Astrocyte of the spinal cord (primary cell): Measurements from ENCODE around the gene ITPRID1.

Experiments used
- DNase-seq: peaks from one replicate; pipeline ENCODE4 v3.0.0; 2011; ENCODE audit warnings: low read depth, low spot score
- H3K4me3 ChIP-seq: 2 replicates; pipeline ENCODE4 v1.5.1; 2011; ENCODE audit warnings: low read depth, mild to moderate bottlenecking, low read length, moderate library complexity
- CTCF ChIP-seq: IDR thresholded peaks from 2 replicates; pipeline ENCODE4 v1.5.1; 2012; ENCODE audit warnings: low read depth, mild to moderate bottlenecking, low read length, inconsistent platforms
- in situ Hi-C: cut with HindIII; loops from 2 replicates; pipeline ENCODE4 v1.10.0; 2017; ENCODE audit warnings: low sequenced_read_pairs

ITPRID1 gene

GRCh38 chr7:31490796-31491314, 23.0 kb upstream of the ITPRID1 start:
- no peak overlapping the region for H3K4me3 ChIP-seq
- no peak for DNase-seq
- in situ Hi-C loops: no loop called here
- no peak for TF ChIP-seq CTCF

GRCh38 chr7:31492086-31492485, 21.8 kb upstream of the ITPRID1 start:
- in situ Hi-C loops: no loop called here
- no peak overlapping the region for H3K4me3 ChIP-seq
- no peak for TF ChIP-seq CTCF
- no peak for DNase-seq

GRCh38 chr7:31493714-31494181, 20.1 kb upstream of the ITPRID1 start:
- in situ Hi-C loops: no loop called here
- no peak overlapping the region for H3K4me3 ChIP-seq
- TF ChIP-seq CTCF: no peak
- DNase-seq: no peak

GRCh38 chr7:31494421-31494820, 19.5 kb upstream of the ITPRID1 start:
- no peak overlapping the region for H3K4me3 ChIP-seq
- DNase-seq: no peak
- TF ChIP-seq CTCF: no peak
- in situ Hi-C loops: no loop called here

- no peak for TF ChIP-seq CTCF
- in situ Hi-C loops: no loop called here
- no peak for DNase-seq
- H3K4me3 ChIP-seq: no peak overlapping the region
Measured at GRCh38 chr7:31495653-31496052, 18.2 kb upstream of the ITPRID1 start.

GRCh38 chr7:31497516-31497915, 16.4 kb upstream of the ITPRID1 start:
- no peak overlapping the region for H3K4me3 ChIP-seq
- TF ChIP-seq CTCF: no peak
- no peak for DNase-seq
- in situ Hi-C loops: no loop called here

GRCh38 chr7:31500656-31501055, 13.2 kb upstream of the ITPRID1 start:
- in situ Hi-C loops: no loop called here
- DNase-seq: no peak
- TF ChIP-seq CTCF: no peak
- no peak overlapping the region for H3K4me3 ChIP-seq
